ENCODE data around the gene PTCH2. TPM values are rescaled to one million over a fixed set of nuclear protein-coding genes. Genes with fewer than 3 reads are reported as not detected.

PTCH2 gene
- total and polyA plus RNA-seq, 2 donors from 2014 or later = 0.24 to 1.2 TPM

DNA sequence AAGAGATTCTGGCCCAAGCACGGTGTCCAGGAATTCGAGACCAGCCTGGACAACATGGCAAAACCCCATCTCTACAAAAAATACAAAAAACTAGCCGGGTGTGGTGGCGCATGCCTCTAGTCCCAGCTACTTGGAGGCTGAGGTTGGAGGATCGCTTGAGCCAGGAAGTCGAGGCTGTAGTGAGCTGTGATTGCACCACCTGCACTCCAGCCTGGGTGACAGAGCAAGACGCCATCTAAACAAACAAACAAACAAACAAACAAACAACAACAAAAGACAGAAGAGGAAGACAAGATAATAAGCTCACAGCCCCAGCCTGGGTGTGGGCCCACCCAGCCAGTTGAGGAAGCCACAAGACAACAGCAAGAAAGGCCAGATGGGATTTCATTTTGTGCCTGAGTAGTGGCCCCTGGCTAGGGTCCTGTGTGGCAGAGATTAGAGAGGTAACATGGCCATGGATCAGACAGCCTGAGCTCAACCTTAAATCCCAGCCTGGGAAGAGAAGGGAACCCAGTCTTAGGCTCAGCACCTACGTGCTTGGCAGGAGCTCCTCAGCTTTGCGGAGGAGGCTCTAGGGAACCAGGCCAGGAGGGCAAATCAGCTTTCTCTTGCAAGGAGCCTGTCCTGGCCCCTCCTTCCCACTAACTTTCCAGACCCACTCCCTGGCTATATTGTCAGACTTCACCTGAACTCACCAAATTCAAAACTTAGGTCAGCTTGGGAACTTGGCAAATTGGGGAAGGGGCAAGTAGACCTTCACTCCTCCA, 50.1 kb downstream of the PTCH2 start:
- peak in 1 of 5 donors; percentile 52 for DNase-seq
- no peak for FAIRE-seq

GRCh38 chr1:44790968-44791801, 51.9 kb downstream of the PTCH2 start:
- Histone ChIP-seq H3K27ac (ENCODE audit: low read depth in 2 of 2, low read length in 2 of 2) (no peak overlapping the region), H3K4me1 (ENCODE audit: control insufficient read depth in 2 of 3, insufficient read depth in 2 of 3, low read depth in 1 of 3, low read length in 3 of 3) (peaks cover 0 to 5% (median 0%) of the 10 kb centered on the region in 3 donors), H3K27me3 (ENCODE audit: control insufficient read depth, insufficient read depth, low read length) (no peaks in the 10 kb centered on the region), H3K9ac (ENCODE audit: low read length in 3 of 3) (no peak overlapping the region), H3K9me3 (ENCODE audit: control insufficient read depth in 2 of 3, insufficient read depth in 1 of 3, low read length in 3 of 3) (no peaks in the 10 kb centered on the region), H3K4me3 (ENCODE audit: low read length in 3 of 3) (no peak overlapping the region), H3K36me3 (ENCODE audit: control insufficient read depth in 2 of 3, insufficient read depth in 3 of 3, low read length in 3 of 3) (no peaks in the 10 kb centered on the region)
- TF ChIP-seq, protein P1, sequence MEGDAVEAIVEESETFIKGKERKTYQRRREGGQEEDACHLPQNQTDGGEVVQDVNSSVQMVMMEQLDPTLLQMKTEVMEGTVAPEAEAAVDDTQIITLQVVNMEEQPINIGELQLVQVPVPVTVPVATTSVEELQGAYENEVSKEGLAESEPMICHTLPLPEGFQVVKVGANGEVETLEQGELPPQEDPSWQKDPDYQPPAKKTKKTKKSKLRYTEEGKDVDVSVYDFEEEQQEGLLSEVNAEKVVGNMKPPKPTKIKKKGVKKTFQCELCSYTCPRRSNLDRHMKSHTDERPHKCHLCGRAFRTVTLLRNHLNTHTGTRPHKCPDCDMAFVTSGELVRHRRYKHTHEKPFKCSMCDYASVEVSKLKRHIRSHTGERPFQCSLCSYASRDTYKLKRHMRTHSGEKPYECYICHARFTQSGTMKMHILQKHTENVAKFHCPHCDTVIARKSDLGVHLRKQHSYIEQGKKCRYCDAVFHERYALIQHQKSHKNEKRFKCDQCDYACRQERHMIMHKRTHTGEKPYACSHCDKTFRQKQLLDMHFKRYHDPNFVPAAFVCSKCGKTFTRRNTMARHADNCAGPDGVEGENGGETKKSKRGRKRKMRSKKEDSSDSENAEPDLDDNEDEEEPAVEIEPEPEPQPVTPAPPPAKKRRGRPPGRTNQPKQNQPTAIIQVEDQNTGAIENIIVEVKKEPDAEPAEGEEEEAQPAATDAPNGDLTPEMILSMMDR (IDR thresholded peaks at IDR 0.05; ENCODE audit: borderline replicate concordance, extremely low read depth, insufficient read depth) = no peak
- FAIRE-seq (no peak), DNase-seq (peak in 2 of 5 donors; percentile 32 to 50)
- intact Hi-C loops (cut with DNase I) = no loop called here

More for the DNA sequence above, 50.1 kb downstream of the PTCH2 start:
- no peak overlapping the region for H3K27ac ChIP-seq (ENCODE audit: low read depth in 2 of 2, low read length in 2 of 2)
- no peak overlapping the region for H3K9ac ChIP-seq (ENCODE audit: low read length in 3 of 3)
- no peaks in the 10 kb centered on the region for H3K4me1 ChIP-seq (ENCODE audit: control insufficient read depth in 2 of 3, insufficient read depth in 2 of 3, low read depth in 1 of 3, low read length in 3 of 3)
- no peaks in the 10 kb centered on the region for H3K9me3 ChIP-seq (ENCODE audit: control insufficient read depth in 2 of 3, insufficient read depth in 1 of 3, low read length in 3 of 3)
- H3K4me3 ChIP-seq (ENCODE audit: low read length in 3 of 3) = no peak overlapping the region
- no peaks in the 10 kb centered on the region for H3K27me3 ChIP-seq (ENCODE audit: control insufficient read depth, insufficient read depth, low read length)
- TF ChIP-seq, protein P1 (IDR thresholded peaks at IDR 0.05; ENCODE audit: borderline replicate concordance, extremely low read depth, insufficient read depth) = no peak
- H3K36me3 ChIP-seq (ENCODE audit: control insufficient read depth in 2 of 3, insufficient read depth in 3 of 3, low read length in 3 of 3) = no peaks in the 10 kb centered on the region
- intact Hi-C loops (cut with DNase I) = no loop called here

- H3K4me1 ChIP-seq (ENCODE audit: control insufficient read depth in 2 of 3, insufficient read depth in 2 of 3, low read depth in 1 of 3, low read length in 3 of 3) = peaks cover 0 to 23% (median 8%) of the 10 kb centered on the region in 3 donors
- H3K9me3 ChIP-seq (ENCODE audit: control insufficient read depth in 2 of 3, insufficient read depth in 1 of 3, low read length in 3 of 3) = no peaks in the 10 kb centered on the region
- no peaks in the 10 kb centered on the region for H3K27me3 ChIP-seq (ENCODE audit: control insufficient read depth, insufficient read depth, low read length)
- TF ChIP-seq, protein P1 (IDR thresholded peaks at IDR 0.05; ENCODE audit: borderline replicate concordance, extremely low read depth, insufficient read depth) = no peak
- no peaks in the 10 kb centered on the region for H3K36me3 ChIP-seq (ENCODE audit: control insufficient read depth in 2 of 3, insufficient read depth in 3 of 3, low read length in 3 of 3)
- H3K4me3 ChIP-seq (ENCODE audit: low read length in 3 of 3) = no peak within 1 kb of the TSS
- DNase-seq = peak in 2 of 5 donors; percentile 14 to 35
- H3K9ac ChIP-seq (ENCODE audit: low read length in 3 of 3) = no peak within 1 kb of the TSS
- no peak within 1 kb of the TSS for H3K27ac ChIP-seq (ENCODE audit: low read depth in 2 of 2, low read length in 2 of 2)
- no peak for FAIRE-seq
- intact Hi-C loops (cut with DNase I) = loop anchor here (10.0 kb wide), 1 partner anchor 47 kb away; no protein-coding TSS in a partner anchor
These were observed 54.8 kb downstream of the PTCH2 start, which contains the start of gene BEST4 for GRCh38 chr1:44788120-44788860. TSS of gene BEST4 (minus strand) at chr1:44788170. CDS start at chr1:44787705, 465 bp downstream.

Measured in kidney (tissue), 14 donors.